Left ventricle myocardium inferior (tissue), 1 donor: Measurements from ENCODE around the gene CCDC142. TPM values are rescaled to one million over a fixed set of nuclear protein-coding genes. Genes with fewer than 3 reads are reported as not detected.
A peak's percentile ranks its signal among the peaks of the same experiment; 100 is the strongest.

Experiments
- DNase-seq: peaks from one replicate; pipeline ENCODE4 v3.0.0-alpha.2; 2020
- H3K27ac ChIP-seq: fragments of 200-600 bp; replicated peaks from 2 replicates; pipeline ENCODE4 v1.8.0; 2021
- H3K27me3 ChIP-seq: fragments of 200-600 bp; 2 replicates; pipeline ENCODE4 v1.8.0; 2021; ENCODE audit warnings: low read depth
- H3K36me3 ChIP-seq: fragments of 200-600 bp; 2 replicates; pipeline ENCODE4 v1.8.0; 2021
- H3K4me1 ChIP-seq: fragments of 200-600 bp; 2 replicates; pipeline ENCODE4 v1.8.0; 2021
- H3K4me3 ChIP-seq: fragments of 200-600 bp; 2 replicates; pipeline ENCODE4 v1.8.0; 2021; ENCODE audit warnings: mild to moderate bottlenecking, moderate library complexity
- H3K9me3 ChIP-seq: fragments of 200-600 bp; replicated peaks from 2 replicates; pipeline ENCODE4 v1.8.0; 2021
- CTCF ChIP-seq: fragments of 200-600 bp; IDR thresholded peaks from 2 replicates; pipeline ENCODE4 v1.8.0; 2021; ENCODE audit warnings: antibody characterized with exemption, mild to moderate bottlenecking, borderline replicate concordance
- intact Hi-C: fragments of 100-400 bp; cut with micrococcal nuclease; formaldehyde crosslinking; loops from one replicate; pipeline ENCODE4 v1.11.0; 2022
- total RNA-seq: library from RNA; stranded (reverse); fragmentation: NEBNext Ultra II Directional; extraction: Animal tissue kit (Norgen Biotek cat#: 25700); gene quantifications from one replicate; pipeline ENCODE4 v1.2.1, GENCODE V29; 2021
- donor health status: DM: no; HTN: yes; CAD: no; lungs with severe emphysema.

The CCDC142 gene
- total RNA-seq, 1 donor from 2014 or later: 5.6 TPM

GRCh38 chr2:74515981-74516633 lies 33.3 kb upstream of the CCDC142 start:
- Histone ChIP-seq H3K4me1 (peaks cover 35% of the 10 kb centered on the region), H3K9me3 (no peaks in the 10 kb centered on the region), H3K36me3 (no peaks in the 10 kb centered on the region), H3K27ac (no peak overlapping the region), H3K4me3 (peak overlapping the region; percentile 64), H3K27me3 (peaks cover 100% of the 10 kb centered on the region)
- DNase-seq: peak; percentile 75
- intact Hi-C loops: no loop called here
- TF ChIP-seq CTCF: no peak

GRCh38 chr2:74515271-74515980 lies 32.6 kb upstream of the CCDC142 start:
- Histone ChIP-seq H3K4me1 (peaks cover 35% of the 10 kb centered on the region), H3K9me3 (no peaks in the 10 kb centered on the region), H3K4me3 (peak overlapping the region; percentile 64), H3K36me3 (no peaks in the 10 kb centered on the region), H3K27ac (no peak overlapping the region), H3K27me3 (peaks cover 100% of the 10 kb centered on the region)
- DNase-seq: no peak
- intact Hi-C loops: no loop called here
- no peak for TF ChIP-seq CTCF

GRCh38 chr2:74514368-74515270 lies 31.8 kb upstream of the CCDC142 start, which contains the start of gene TLX2:
TSS of gene TLX2 (plus strand) at chr2:74514450. CDS start at chr2:74514807, 357 bp downstream.
- DNase-seq: no peak
- Histone ChIP-seq H3K4me3 (peak within 1 kb of the TSS; percentile 29), H3K9me3 (no peaks in the 10 kb centered on the region), H3K27me3 (peaks cover 100% of the 10 kb centered on the region), H3K4me1 (peaks cover 35% of the 10 kb centered on the region), H3K27ac (no peak within 1 kb of the TSS), H3K36me3 (no peaks in the 10 kb centered on the region)
- TF ChIP-seq CTCF: no peak
- intact Hi-C loops: no loop called here

- no peak for DNase-seq
- intact Hi-C loops: no loop called here
- peak overlapping the region; percentile 29 for H3K4me3 ChIP-seq
These were observed 31.0 kb upstream of the CCDC142 start for GRCh38 chr2:74513605-74514367.

More at GRCh38 chr2:74513605-74514367, 31.0 kb upstream of the CCDC142 start:
- Histone ChIP-seq H3K27me3 (peaks cover 100% of the 10 kb centered on the region), H3K27ac (no peak overlapping the region), H3K36me3 (no peaks in the 10 kb centered on the region), H3K9me3 (no peaks in the 10 kb centered on the region), H3K4me1 (peaks cover 35% of the 10 kb centered on the region)
- no peak for TF ChIP-seq CTCF
